Measurements from ENCODE around the gene FAHD2B.
"Not testable (repeated sequence)": the region's sequence is repeated elsewhere in the genome, so short reads cannot be mapped to it uniquely, and the experiment has no call there.

FAHD2B gene

GRCh38 chr2:97093983-97094771 lies 505 bp downstream of the FAHD2B start:
- H3K36me3 ChIP-seq (ENCODE audit: control insufficient read depth, insufficient read depth, low read length, severe bottlenecking); H3K4me3 ChIP-seq (ENCODE audit: low read length); H3K9me3 ChIP-seq (ENCODE audit: control insufficient read depth, low read length); DNase-seq (ENCODE audit: low read depth); H3K9ac ChIP-seq (ENCODE audit: low read length); H3K4me1 ChIP-seq (ENCODE audit: control insufficient read depth, insufficient read depth, low read length); H3K27me3 ChIP-seq (replicated peaks; ENCODE audit: control insufficient read depth, insufficient read depth, low read length): not testable (repeated sequence)

DNA sequence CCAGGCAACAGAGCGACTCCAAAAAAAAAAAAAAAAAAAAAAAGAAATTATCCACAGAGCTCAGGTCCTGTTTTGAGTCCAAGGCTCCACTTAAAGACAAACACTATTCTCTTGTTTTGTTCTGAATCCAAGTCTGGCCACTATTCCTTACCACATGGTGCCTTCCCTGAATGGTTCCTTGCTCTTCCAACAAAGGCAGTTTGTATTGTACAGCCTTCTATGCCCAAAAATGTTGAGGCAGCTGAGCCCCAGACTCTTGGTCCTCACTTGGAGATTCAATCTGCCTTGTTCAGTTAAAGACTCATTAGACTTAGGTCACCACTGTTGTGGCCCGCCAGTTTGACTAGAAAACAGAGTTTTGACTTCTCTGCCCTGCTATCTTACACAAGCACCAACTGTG lies 1.7 kb downstream of the FAHD2B start:
- not testable (repeated sequence) for H3K9me3 ChIP-seq (ENCODE audit: control insufficient read depth, low read length); DNase-seq (ENCODE audit: low read depth); H3K36me3 ChIP-seq (ENCODE audit: control insufficient read depth, insufficient read depth, low read length, severe bottlenecking); H3K4me3 ChIP-seq (ENCODE audit: low read length); H3K9ac ChIP-seq (ENCODE audit: low read length); H3K27me3 ChIP-seq (replicated peaks; ENCODE audit: control insufficient read depth, insufficient read depth, low read length); H3K4me1 ChIP-seq (ENCODE audit: control insufficient read depth, insufficient read depth, low read length)

DNA sequence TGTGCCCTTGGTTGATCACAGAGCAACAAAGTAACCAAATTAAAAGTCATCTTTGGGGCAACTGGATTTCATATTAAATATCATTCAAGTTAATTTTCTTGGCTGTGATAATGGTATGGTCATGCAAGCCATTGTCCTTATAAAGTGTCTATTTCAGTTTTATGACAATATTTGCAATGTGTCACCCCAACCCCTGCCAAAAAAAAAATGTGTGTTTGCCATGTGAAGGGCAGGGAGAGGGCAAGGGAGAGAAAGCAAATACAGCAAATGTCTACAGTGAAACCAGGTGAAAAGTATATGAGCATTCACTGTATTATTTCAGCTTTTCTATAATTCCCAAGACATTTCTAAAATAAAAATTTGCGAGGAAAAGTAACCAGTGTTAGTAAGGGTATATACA lies 6.0 kb downstream of the FAHD2B start:
- not testable (repeated sequence) for H3K27me3 ChIP-seq (replicated peaks; ENCODE audit: control insufficient read depth, insufficient read depth, low read length); H3K36me3 ChIP-seq (ENCODE audit: control insufficient read depth, insufficient read depth, low read length, severe bottlenecking); H3K4me1 ChIP-seq (ENCODE audit: control insufficient read depth, insufficient read depth, low read length); H3K9me3 ChIP-seq (ENCODE audit: control insufficient read depth, low read length); H3K4me3 ChIP-seq (ENCODE audit: low read length); H3K9ac ChIP-seq (ENCODE audit: low read length); DNase-seq (ENCODE audit: low read depth)

DNA sequence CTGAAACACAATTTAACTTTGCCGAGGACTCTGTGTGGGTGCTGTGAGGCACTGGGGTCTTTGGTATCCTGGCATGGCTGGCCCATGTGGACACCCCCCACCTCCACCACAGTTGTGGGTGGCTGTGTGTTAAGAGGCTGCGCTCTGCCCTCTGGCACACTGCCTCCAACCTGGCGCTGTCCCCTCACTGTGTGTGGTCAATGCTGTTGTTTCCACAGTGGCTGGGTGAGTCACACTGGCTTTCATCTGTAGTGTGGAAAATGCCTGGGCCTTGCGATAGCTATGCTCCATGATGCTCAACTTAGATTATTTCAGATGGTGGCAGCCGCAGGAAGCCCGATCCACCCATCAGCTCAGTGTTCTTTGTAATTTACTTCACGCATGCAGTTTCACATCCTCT lies 9.6 kb downstream of the FAHD2B start:
- not testable (repeated sequence) for H3K4me1 ChIP-seq (ENCODE audit: control insufficient read depth, insufficient read depth, low read length); H3K4me3 ChIP-seq (ENCODE audit: low read length); H3K9me3 ChIP-seq (ENCODE audit: control insufficient read depth, low read length); H3K9ac ChIP-seq (ENCODE audit: low read length); H3K36me3 ChIP-seq (ENCODE audit: control insufficient read depth, insufficient read depth, low read length, severe bottlenecking); H3K27me3 ChIP-seq (replicated peaks; ENCODE audit: control insufficient read depth, insufficient read depth, low read length); DNase-seq (ENCODE audit: low read depth)

DNA sequence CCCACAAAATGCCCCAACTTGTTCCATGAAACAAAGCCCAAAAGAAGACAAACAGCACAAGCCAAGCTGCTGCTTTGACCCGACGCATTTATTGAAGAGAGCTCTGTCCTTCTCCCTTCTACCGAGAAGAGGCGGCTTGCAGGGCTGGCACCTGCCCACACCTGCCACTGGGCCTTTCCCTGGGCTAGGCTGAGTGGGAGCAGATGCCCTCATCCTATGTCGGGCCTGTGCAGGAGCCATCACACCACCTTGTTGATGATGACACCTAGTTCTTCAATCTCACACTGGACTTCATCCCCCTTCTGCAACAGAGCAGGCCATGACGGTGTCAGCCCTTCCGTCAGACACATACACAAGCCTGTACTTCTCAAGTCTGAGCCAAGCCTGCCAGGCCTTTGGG lies 11.2 kb downstream of the FAHD2B start:
- DNase-seq (ENCODE audit: low read depth); H3K4me1 ChIP-seq (ENCODE audit: control insufficient read depth, insufficient read depth, low read length); H3K36me3 ChIP-seq (ENCODE audit: control insufficient read depth, insufficient read depth, low read length, severe bottlenecking); H3K9ac ChIP-seq (ENCODE audit: low read length); H3K9me3 ChIP-seq (ENCODE audit: control insufficient read depth, low read length); H3K27me3 ChIP-seq (replicated peaks; ENCODE audit: control insufficient read depth, insufficient read depth, low read length); H3K4me3 ChIP-seq (ENCODE audit: low read length): not testable (repeated sequence)

DNA sequence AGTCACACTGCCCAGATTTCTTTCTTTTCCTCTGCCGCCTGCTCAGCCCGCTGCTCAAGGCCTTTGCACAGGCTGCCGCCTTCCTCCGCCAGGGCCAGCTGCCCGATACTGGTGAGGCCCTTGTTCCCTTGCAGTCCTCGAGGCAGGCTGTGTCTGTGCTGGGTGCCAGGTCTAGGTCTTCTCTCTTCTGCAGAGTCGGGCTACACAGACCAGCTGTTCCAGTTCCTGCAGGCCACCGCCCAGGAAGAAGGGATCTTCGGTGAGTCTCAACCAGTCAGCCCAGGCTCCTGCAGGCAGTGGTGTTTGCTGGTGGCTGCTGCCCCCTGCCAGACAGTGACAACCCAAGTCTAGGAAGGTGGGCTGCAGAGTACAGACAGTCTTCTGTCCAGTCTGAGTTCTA lies 12.5 kb downstream of the FAHD2B start:
- H3K9ac ChIP-seq (ENCODE audit: low read length); H3K4me1 ChIP-seq (ENCODE audit: control insufficient read depth, insufficient read depth, low read length); H3K4me3 ChIP-seq (ENCODE audit: low read length); H3K27me3 ChIP-seq (replicated peaks; ENCODE audit: control insufficient read depth, insufficient read depth, low read length); H3K9me3 ChIP-seq (ENCODE audit: control insufficient read depth, low read length); H3K36me3 ChIP-seq (ENCODE audit: control insufficient read depth, insufficient read depth, low read length, severe bottlenecking); DNase-seq (ENCODE audit: low read depth): not testable (repeated sequence)

DNA sequence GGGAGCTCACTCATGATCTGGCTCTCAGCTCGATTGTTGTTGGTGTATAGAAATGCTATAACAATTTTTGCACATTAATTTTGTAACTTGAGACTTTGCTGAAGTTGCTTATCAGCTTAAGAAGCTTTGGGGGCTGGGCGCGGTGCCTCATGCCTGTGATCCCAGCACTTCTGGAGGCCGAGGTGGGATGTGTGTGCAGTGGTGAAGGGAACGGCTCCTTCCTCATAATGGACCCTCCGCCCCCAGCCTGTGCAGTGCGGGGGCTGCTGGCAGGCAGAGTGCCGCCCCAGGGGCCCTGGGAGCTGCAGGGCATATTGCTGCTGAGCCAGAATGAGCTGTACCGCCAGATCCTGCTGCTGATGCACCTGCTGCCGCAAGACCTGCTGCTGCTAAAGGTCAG lies 13.8 kb downstream of the FAHD2B start:
- H3K27me3 ChIP-seq (replicated peaks; ENCODE audit: control insufficient read depth, insufficient read depth, low read length); H3K9ac ChIP-seq (ENCODE audit: low read length); H3K4me3 ChIP-seq (ENCODE audit: low read length); H3K9me3 ChIP-seq (ENCODE audit: control insufficient read depth, low read length); DNase-seq (ENCODE audit: low read depth); H3K36me3 ChIP-seq (ENCODE audit: control insufficient read depth, insufficient read depth, low read length, severe bottlenecking); H3K4me1 ChIP-seq (ENCODE audit: control insufficient read depth, insufficient read depth, low read length): not testable (repeated sequence)

DNA sequence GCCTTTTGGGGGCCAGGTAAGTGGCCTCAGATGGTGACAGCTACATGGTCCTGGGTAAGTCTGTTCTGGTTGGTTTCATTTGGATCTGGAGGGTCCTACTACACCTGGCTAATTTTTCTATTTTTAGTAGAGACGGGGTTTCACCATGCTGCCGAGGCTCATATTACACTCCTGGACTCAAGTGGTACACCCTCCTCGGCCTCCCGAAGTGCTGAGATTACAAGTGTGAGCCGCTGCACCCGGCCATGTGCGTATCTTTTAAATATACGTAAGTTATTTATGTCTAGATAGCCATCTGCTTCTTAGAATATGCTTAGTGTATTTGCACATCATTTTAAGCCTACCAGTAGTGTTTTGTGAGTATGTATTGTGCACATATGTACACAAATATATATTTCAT lies 17.5 kb downstream of the FAHD2B start:
- not testable (repeated sequence) for H3K36me3 ChIP-seq (ENCODE audit: control insufficient read depth, insufficient read depth, low read length, severe bottlenecking); H3K9ac ChIP-seq (ENCODE audit: low read length); H3K27me3 ChIP-seq (replicated peaks; ENCODE audit: control insufficient read depth, insufficient read depth, low read length); DNase-seq (ENCODE audit: low read depth); H3K4me3 ChIP-seq (ENCODE audit: low read length); H3K4me1 ChIP-seq (ENCODE audit: control insufficient read depth, insufficient read depth, low read length); H3K9me3 ChIP-seq (ENCODE audit: control insufficient read depth, low read length)

DNA sequence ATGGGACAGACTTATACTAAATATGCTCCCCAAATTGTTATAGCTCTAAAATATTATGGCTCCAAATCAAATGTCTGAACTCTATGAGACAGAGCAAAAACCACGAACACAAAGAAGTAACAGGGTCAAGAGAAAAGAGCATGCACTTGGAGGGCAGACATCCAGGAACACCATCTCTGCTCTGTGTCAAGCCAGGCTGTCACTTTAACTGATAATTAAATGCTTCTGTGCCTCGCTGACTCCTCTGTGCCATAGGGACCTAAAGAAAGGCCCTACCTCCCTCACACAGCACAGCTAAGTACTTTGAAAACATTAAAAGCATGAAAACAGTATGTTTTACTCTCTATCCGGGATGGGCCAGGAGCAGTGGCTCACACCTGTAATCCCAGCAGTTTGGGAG lies 23.8 kb downstream of the FAHD2B start:
- peaks cover 12% of the 10 kb centered on the region for H3K27me3 ChIP-seq (replicated peaks; ENCODE audit: control insufficient read depth, insufficient read depth, low read length)
- H3K36me3 ChIP-seq (ENCODE audit: control insufficient read depth, insufficient read depth, low read length, severe bottlenecking); H3K4me1 ChIP-seq (ENCODE audit: control insufficient read depth, insufficient read depth, low read length); H3K9ac ChIP-seq (ENCODE audit: low read length); DNase-seq (ENCODE audit: low read depth); H3K4me3 ChIP-seq (ENCODE audit: low read length); H3K9me3 ChIP-seq (ENCODE audit: control insufficient read depth, low read length): not testable (repeated sequence)

DNA sequence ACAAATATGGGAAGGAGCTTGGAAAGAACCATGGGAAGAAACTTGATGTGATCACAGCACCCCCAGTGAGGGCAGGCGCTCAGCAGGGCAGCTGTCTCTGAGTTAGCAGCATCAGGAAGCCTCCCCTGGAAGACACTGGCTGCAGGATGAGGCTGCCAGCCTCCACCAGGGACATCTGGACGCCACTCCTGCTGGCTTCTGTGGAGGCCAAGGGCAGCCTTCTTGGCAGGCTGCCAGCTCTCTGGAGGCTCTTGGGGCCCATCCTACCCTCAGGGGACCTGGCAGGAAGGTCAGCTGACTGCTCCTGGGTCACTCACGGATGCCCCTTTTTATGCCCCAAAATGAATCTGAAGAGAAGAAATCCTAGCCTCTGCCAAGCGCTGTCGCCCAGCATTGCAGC lies 26.0 kb downstream of the FAHD2B start:
- H3K4me3 ChIP-seq (ENCODE audit: low read length); H3K9ac ChIP-seq (ENCODE audit: low read length); DNase-seq (ENCODE audit: low read depth); H3K36me3 ChIP-seq (ENCODE audit: control insufficient read depth, insufficient read depth, low read length, severe bottlenecking); H3K4me1 ChIP-seq (ENCODE audit: control insufficient read depth, insufficient read depth, low read length); H3K9me3 ChIP-seq (ENCODE audit: control insufficient read depth, low read length): not testable (repeated sequence)
- H3K27me3 ChIP-seq (replicated peaks; ENCODE audit: control insufficient read depth, insufficient read depth, low read length): peaks cover 12% of the 10 kb centered on the region

DNA sequence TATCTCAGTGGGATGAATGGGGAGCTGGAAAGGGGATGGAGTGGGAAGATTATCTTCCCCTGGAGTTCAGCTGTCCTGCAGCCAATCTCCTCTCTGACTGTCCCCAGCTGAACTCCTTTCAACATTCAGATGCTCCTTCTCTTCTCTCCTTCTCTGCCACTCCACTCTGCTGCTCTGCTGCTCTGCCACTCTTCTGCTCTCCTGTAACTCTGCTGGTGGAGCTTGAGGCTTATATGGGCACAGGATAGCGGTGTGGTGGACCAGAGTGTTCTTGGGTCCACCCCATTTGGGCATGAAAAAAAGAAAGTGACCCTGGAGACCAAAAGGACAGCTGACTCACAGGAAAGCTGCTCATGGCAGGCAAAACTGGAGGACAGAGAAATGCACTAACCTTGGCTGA lies 26.6 kb downstream of the FAHD2B start:
- Histone ChIP-seq H3K4me3 (ENCODE audit: low read length) (no peak overlapping the region), H3K9ac (ENCODE audit: low read length) (no peak overlapping the region), H3K9me3 (ENCODE audit: control insufficient read depth, low read length) (peaks cover 8% of the 10 kb centered on the region), H3K27me3 (replicated peaks; ENCODE audit: control insufficient read depth, insufficient read depth, low read length) (peaks cover 12% of the 10 kb centered on the region), H3K4me1 (ENCODE audit: control insufficient read depth, insufficient read depth, low read length) (no peaks in the 10 kb centered on the region), H3K36me3 (ENCODE audit: control insufficient read depth, insufficient read depth, low read length, severe bottlenecking) (no peaks in the 10 kb centered on the region)
- DNase-seq (ENCODE audit: low read depth): no peak

Measured in adipocyte (in vitro differentiated cells).